GM20000 (cell line): ENCODE results near the gene CHRM4.

Source experiments
- DNase-seq: peaks from one replicate; pipeline ENCODE4 v3.0.0; 2012; ENCODE audit warnings: low spot score
- TF ChIP-seq, protein P1 (sequence below): IDR thresholded peaks from 2 replicates; pipeline ENCODE4 v1.5.1; 2012; ENCODE audit warnings: mild to moderate bottlenecking, control low read depth; ENCODE audit errors: extremely low read depth, missing control alignments

Gene CHRM4

DNA sequence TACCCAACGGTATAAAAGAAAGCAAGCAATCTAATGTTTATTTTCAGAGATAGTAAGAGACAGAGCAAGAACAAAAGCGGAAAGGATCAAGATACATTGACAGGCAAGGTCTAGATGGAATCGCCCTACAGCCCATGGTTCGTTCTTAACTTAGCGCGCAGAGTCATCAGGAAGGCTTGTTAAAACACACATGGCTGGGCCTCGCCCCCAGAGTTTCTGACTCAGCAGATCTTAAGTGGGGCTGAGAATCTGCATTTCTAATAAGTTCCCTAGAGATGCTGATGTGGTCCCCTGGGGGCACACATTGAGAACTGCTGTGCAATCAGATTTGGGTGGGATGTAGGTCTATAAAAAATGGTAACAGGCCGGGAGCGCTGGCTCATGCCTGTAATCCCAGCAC is 35.8 kb upstream of the CHRM4 start:
- TF ChIP-seq, protein P1, sequence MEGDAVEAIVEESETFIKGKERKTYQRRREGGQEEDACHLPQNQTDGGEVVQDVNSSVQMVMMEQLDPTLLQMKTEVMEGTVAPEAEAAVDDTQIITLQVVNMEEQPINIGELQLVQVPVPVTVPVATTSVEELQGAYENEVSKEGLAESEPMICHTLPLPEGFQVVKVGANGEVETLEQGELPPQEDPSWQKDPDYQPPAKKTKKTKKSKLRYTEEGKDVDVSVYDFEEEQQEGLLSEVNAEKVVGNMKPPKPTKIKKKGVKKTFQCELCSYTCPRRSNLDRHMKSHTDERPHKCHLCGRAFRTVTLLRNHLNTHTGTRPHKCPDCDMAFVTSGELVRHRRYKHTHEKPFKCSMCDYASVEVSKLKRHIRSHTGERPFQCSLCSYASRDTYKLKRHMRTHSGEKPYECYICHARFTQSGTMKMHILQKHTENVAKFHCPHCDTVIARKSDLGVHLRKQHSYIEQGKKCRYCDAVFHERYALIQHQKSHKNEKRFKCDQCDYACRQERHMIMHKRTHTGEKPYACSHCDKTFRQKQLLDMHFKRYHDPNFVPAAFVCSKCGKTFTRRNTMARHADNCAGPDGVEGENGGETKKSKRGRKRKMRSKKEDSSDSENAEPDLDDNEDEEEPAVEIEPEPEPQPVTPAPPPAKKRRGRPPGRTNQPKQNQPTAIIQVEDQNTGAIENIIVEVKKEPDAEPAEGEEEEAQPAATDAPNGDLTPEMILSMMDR: no peak

DNA sequence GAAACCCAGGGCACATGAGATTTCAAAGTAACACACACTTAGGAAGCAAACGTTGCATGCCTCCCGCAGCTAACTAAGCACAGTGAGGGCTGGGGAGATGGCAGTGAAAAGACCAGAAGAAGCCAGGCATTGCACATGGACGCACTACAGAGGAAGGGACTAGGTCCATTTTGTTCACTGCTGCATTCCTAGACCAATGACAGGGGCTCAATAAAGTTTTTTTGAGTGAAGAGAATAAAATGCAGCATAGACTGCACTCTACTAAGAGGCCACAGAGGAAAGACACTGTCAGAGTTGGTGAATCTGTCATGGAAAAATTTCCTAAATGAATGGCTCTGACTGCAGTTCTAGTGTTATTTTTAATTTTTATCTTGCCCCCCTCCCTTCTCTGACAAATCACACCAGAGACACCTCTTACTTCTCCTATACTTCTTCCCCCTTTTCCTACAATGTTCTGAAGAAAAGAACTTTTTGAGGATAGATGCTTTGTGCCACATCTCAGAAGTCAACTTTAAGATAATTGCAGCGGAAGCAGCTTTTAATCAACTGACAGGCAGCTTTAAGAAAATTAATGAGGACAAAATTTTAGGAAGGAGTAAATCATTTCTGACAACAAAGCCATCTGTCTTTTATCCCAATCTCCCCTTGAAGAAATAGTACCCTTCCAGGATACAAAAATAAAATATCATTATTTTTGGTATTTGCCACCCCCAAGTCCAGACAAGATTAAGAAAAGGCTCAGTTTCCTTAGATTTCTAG is 34.8 kb upstream of the CHRM4 start:
- TF ChIP-seq, protein P1: no peak
- no peak for DNase-seq

More for the DNA sequence above, 35.8 kb upstream of the CHRM4 start:
- DNase-seq: no peak

DNA sequence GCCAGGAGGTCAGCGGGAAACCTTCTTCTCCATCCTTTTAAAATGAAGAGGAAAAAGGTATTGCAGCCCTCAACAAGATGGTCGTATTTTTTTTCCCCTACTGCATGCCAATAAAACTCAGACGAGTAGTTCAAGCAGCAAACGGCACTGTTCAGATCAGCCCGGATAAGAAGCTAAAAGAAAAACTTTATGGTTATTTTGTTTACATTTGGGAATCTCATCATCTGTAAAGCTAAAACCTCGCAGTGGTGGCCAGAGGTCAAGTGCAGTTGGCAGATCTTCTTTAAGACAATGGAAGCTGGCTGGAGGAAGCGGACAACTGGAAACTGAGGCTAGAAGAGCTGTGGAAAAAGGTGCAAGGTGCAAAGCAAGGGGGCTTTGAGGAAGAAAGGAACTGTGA is 31.0 kb upstream of the CHRM4 start:
- DNase-seq: no peak
- TF ChIP-seq, protein P1: no peak

DNA sequence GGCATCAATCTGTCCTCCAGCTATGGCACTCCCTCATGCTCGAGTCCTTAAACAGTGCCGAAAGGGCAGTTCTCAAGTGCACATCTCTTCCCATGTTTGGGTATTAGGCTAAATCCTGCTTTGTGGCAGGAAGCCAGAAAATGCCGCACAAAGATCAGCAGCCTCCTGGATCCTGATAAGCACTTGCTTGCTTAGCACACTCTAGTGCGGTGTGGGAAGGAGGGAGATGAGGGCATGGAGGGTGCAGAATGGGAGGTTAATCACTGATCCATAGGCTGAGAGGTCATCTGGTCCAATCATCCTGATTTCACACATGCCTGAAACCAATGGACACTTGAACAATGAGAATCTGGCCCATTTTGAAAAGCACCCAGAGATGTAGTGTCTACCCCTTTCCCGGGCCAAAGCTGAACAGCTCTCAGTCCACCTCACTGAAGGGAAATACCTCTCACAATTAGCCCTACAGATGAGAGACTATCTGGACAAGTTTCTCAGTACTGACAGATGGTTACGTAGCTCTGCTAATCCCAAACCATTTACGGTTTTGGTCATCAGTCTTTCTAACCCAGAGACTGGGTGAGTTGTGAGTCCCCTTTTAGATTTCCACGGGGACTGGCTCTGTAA is 29.8 kb upstream of the CHRM4 start:
- DNase-seq: no peak
- TF ChIP-seq, protein P1: no peak

DNA sequence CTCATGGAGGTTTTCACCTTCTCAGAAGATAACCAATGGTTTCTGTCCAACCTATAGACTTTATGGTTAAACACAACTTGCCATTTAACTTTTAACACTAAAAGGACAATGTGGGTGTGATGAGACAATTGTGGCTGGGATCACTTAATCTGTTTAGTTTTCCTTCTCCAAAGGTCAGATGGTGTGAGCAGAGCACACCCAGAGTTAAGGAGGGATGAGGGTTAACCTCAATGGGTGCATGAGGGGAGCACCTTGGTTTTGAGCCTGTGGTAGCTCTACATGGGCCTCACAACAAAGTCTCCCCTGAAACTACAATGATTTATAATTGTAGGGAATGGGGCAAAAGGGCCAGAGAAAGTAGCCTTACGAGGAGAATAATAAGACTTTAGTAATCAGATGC is 28.9 kb upstream of the CHRM4 start:
- DNase-seq: no peak
- TF ChIP-seq, protein P1: no peak

DNA sequence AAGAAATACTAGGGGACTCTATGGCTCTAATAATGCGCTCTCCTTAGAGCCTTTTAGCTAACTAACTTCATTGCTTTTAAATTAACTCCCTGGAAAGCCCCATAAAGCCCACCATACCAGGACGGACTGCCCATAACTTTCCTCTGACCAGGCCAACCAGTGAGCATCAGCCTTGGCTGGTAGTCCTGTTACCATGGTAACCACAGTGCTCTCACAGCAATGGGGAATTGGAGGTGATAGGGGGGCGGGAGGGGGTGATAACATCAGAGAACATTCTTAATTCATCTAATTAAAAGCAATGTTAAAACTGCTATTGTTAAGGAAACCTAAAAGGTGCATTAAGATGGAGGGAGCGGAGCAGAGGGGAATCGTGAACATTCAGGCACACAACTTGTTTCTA is 27.2 kb upstream of the CHRM4 start:
- TF ChIP-seq, protein P1: no peak
- DNase-seq: no peak

DNA sequence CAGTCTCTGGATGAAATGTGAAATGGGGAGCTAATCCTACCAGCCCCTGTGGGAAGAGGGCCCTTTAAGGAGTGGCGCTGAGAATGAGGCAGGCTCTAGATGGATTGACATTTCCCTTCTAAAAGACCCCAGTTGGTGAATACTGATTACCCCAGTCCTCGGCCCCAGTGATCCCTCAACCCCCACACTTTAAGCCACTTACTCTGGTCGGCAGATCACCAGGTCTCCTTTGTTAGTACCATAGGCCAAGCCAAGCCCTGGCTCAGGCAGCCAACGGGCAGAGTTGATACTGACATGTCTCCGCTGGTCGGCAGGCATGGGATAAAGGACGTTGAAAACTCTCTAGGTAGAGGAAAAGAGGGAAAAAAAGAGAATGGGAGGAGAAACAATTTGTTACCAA is 26.1 kb upstream of the CHRM4 start:
- TF ChIP-seq, protein P1: no peak
- DNase-seq: no peak
